ENCODE measurements around the gene KLF6. TPM values are rescaled to one million over a fixed set of nuclear protein-coding genes. Genes with fewer than 3 reads are reported as not detected.

Gene KLF6
- polyA plus RNA-seq, 1 donor from 2014 or later: 10.4 TPM

DNA sequence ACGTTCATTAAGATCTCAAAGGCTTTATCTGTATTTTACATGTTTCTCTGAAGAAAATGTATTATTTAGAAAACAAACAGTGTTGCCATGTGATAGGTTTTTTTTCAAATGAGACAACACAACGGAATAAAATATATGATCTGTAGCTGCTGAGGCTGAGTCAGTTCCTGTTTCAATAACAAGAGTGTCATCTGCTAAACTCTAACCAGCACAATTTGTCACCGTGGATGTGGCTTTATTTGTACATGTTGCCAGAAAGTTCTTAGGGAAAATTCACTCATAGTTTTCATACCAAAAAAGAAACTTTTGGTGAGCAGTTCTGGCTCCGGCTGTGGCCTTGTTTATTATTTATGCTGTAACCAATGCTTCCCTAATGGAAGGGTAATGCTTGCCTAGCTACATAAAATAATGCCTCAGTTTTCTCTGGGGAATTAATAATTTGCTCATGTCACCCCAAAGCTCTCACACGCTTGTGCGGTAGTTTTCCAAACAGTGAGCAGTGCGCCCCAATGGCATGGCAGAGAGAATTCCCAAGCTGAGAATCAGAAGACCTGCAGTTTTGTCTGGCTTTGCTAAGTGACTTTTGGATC is 20.3 kb upstream of the KLF6 start:
- Histone ChIP-seq H2AFZ (ENCODE audit: low read depth, low read length) (no peak overlapping the region), H3K9ac (ENCODE audit: low read length) (no peak overlapping the region), H4K20me1 (ENCODE audit: insufficient read depth) (no peaks in the 10 kb centered on the region), H3K9me2 (ENCODE audit: insufficient read depth, low read length) (no peaks in the 10 kb centered on the region), H3K27ac (ENCODE audit: low read length) (no peak overlapping the region), H3K4me2 (ENCODE audit: low read length) (no peak overlapping the region), H3K4me3 (ENCODE audit: low read length) (no peak overlapping the region), H3K79me2 (replicated peaks; ENCODE audit: insufficient read depth, low read length) (no peaks in the 10 kb centered on the region), H3K36me3 (ENCODE audit: insufficient read depth, low read length) (no peaks in the 10 kb centered on the region), H3K9me3 (ENCODE audit: low read length) (no peaks in the 10 kb centered on the region), H3F3A (ENCODE audit: insufficient read depth, low read length, poor library complexity, severe bottlenecking) (peaks cover 3% of the 10 kb centered on the region), H3K27me3 (ENCODE audit: insufficient read depth, low read depth, low read length) (no peaks in the 10 kb centered on the region)
- TF ChIP-seq TAF1 (IDR thresholded peaks at IDR 0.05; ENCODE audit: low read depth) (no peak), RAD21 (conservative IDR thresholded peaks at IDR 0.05) (no peak), EZH2 (IDR thresholded peaks at IDR 0.05; ENCODE audit: borderline replicate concordance, insufficient read depth, low read length, poor library complexity, severe bottlenecking) (no peak), MXI1 (conservative IDR thresholded peaks at IDR 0.05; ENCODE audit: poor library complexity, severe bottlenecking) (no peak), EP300 (conservative IDR thresholded peaks at IDR 0.05; ENCODE audit: poor library complexity, severe bottlenecking) (no peak), POLR2AphosphoS5 (IDR thresholded peaks at IDR 0.05) (no peak), SMC3 (conservative IDR thresholded peaks at IDR 0.05; ENCODE audit: poor library complexity) (no peak)
- TF ChIP-seq, protein P1, sequence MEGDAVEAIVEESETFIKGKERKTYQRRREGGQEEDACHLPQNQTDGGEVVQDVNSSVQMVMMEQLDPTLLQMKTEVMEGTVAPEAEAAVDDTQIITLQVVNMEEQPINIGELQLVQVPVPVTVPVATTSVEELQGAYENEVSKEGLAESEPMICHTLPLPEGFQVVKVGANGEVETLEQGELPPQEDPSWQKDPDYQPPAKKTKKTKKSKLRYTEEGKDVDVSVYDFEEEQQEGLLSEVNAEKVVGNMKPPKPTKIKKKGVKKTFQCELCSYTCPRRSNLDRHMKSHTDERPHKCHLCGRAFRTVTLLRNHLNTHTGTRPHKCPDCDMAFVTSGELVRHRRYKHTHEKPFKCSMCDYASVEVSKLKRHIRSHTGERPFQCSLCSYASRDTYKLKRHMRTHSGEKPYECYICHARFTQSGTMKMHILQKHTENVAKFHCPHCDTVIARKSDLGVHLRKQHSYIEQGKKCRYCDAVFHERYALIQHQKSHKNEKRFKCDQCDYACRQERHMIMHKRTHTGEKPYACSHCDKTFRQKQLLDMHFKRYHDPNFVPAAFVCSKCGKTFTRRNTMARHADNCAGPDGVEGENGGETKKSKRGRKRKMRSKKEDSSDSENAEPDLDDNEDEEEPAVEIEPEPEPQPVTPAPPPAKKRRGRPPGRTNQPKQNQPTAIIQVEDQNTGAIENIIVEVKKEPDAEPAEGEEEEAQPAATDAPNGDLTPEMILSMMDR (IDR thresholded peaks at IDR 0.05; ENCODE audit: poor library complexity, severe bottlenecking): no peak
- TF ChIP-seq, protein P2, sequence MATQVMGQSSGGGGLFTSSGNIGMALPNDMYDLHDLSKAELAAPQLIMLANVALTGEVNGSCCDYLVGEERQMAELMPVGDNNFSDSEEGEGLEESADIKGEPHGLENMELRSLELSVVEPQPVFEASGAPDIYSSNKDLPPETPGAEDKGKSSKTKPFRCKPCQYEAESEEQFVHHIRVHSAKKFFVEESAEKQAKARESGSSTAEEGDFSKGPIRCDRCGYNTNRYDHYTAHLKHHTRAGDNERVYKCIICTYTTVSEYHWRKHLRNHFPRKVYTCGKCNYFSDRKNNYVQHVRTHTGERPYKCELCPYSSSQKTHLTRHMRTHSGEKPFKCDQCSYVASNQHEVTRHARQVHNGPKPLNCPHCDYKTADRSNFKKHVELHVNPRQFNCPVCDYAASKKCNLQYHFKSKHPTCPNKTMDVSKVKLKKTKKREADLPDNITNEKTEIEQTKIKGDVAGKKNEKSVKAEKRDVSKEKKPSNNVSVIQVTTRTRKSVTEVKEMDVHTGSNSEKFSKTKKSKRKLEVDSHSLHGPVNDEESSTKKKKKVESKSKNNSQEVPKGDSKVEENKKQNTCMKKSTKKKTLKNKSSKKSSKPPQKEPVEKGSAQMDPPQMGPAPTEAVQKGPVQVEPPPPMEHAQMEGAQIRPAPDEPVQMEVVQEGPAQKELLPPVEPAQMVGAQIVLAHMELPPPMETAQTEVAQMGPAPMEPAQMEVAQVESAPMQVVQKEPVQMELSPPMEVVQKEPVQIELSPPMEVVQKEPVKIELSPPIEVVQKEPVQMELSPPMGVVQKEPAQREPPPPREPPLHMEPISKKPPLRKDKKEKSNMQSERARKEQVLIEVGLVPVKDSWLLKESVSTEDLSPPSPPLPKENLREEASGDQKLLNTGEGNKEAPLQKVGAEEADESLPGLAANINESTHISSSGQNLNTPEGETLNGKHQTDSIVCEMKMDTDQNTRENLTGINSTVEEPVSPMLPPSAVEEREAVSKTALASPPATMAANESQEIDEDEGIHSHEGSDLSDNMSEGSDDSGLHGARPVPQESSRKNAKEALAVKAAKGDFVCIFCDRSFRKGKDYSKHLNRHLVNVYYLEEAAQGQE (IDR thresholded peaks at IDR 0.05; ENCODE audit: borderline replicate concordance): no peak

DNA sequence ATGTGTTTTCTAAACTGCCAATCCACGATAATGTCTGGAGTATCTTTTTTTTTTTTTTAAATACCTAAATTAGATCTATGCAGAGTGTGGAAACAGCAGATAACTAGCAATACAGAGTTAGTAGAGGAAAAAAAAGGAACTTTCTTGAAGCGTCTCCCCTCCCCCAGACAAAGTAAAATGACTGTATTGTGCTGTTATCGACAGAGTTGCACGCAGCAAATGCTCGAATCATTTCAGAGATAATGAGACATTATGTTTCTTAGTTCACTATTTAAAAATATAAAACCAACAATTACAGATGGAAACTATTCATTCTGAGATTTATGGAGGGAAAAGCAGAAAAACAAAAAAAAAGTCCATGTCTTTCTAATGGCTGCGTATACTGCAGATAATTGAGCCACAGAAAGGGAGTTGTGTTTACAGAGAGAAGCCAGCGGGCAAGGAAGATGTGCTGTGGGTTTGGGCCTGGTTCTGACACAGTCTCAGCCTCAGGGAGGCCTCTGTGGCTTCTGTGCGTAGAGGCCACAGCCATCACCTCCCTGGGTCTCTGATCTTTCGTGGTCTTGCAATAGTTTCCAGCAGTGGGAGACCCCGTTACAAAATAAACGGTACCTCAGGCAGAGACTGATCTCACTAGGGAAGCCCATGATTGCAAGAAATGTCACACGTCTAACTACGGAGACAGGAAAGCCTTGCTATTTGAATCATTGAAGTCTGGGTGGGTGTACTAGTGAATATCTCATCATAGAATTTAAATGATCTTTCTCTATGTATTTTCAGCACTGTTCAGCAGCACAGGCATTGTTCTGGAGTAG is 19.1 kb upstream of the KLF6 start:
- Histone ChIP-seq H2AFZ (ENCODE audit: low read depth, low read length) (no peak overlapping the region), H3K27ac (ENCODE audit: low read length) (peak overlapping the region; percentile 33), H3K27me3 (ENCODE audit: insufficient read depth, low read depth, low read length) (no peaks in the 10 kb centered on the region), H3F3A (ENCODE audit: insufficient read depth, low read length, poor library complexity, severe bottlenecking) (peaks cover 3% of the 10 kb centered on the region), H3K4me2 (ENCODE audit: low read length) (no peak overlapping the region), H3K79me2 (replicated peaks; ENCODE audit: insufficient read depth, low read length) (no peaks in the 10 kb centered on the region), H3K36me3 (ENCODE audit: insufficient read depth, low read length) (no peaks in the 10 kb centered on the region), H3K4me3 (ENCODE audit: low read length) (peak overlapping the region; percentile 10), H4K20me1 (ENCODE audit: insufficient read depth) (no peaks in the 10 kb centered on the region), H3K9me2 (ENCODE audit: insufficient read depth, low read length) (no peaks in the 10 kb centered on the region), H3K9ac (ENCODE audit: low read length) (no peak overlapping the region), H3K9me3 (ENCODE audit: low read length) (peaks cover 4% of the 10 kb centered on the region)
- no peak for TF ChIP-seq MXI1 (conservative IDR thresholded peaks at IDR 0.05; ENCODE audit: poor library complexity, severe bottlenecking)
- no peak for TF ChIP-seq RAD21 (conservative IDR thresholded peaks at IDR 0.05)
- no peak for TF ChIP-seq EP300 (conservative IDR thresholded peaks at IDR 0.05; ENCODE audit: poor library complexity, severe bottlenecking)
- TF ChIP-seq, protein P1 (IDR thresholded peaks at IDR 0.05; ENCODE audit: poor library complexity, severe bottlenecking): no peak
- no peak for TF ChIP-seq EZH2 (IDR thresholded peaks at IDR 0.05; ENCODE audit: borderline replicate concordance, insufficient read depth, low read length, poor library complexity, severe bottlenecking)
- TF ChIP-seq POLR2AphosphoS5 (IDR thresholded peaks at IDR 0.05): no peak
- TF ChIP-seq, protein P2 (IDR thresholded peaks at IDR 0.05; ENCODE audit: borderline replicate concordance): no peak
- TF ChIP-seq SMC3 (conservative IDR thresholded peaks at IDR 0.05; ENCODE audit: poor library complexity): no peak
- TF ChIP-seq TAF1 (IDR thresholded peaks at IDR 0.05; ENCODE audit: low read depth): no peak

Measured in neural cell (in vitro differentiated cells).